H9 (cell line): ENCODE measurements around the gene OVOL2. TPM values are rescaled to one million over a fixed set of nuclear protein-coding genes. Genes with fewer than 3 reads are reported as not detected.

Source experiments
- DNase-seq: peaks from one replicate; pipeline ENCODE4 v3.0.0-alpha.2; 2017
- H2AFZ ChIP-seq: one replicate; pipeline ENCODE4 v1.6.1; 2013; ENCODE audit warnings: mild to moderate bottlenecking, low read length, control low read depth, moderate library complexity
- H2AK5ac ChIP-seq: 2 replicates; pipeline ENCODE4 v1.6.1; 2013; ENCODE audit warnings: low read length, control low read depth, mixed read lengths; ENCODE audit not compliant: insufficient read length
- H2BK120ac ChIP-seq: one replicate; pipeline ENCODE4 v1.6.1; 2013; ENCODE audit warnings: low read depth, mild to moderate bottlenecking, low read length, control low read depth, inconsistent platforms; ENCODE audit not compliant: poor library complexity, severe bottlenecking
- H2BK12ac ChIP-seq: 2 replicates; pipeline ENCODE4 v1.6.1; 2013; ENCODE audit warnings: low read length, control low read depth, mixed read lengths, low read depth; ENCODE audit not compliant: insufficient read length
- H2BK15ac ChIP-seq: 2 replicates; pipeline ENCODE4 v1.6.1; 2013; ENCODE audit warnings: low read depth, low read length, control low read depth
- H2BK20ac ChIP-seq: one replicate; pipeline ENCODE4 v1.6.1; 2013; ENCODE audit warnings: low read depth, mild to moderate bottlenecking, low read length, control low read depth, inconsistent platforms; ENCODE audit not compliant: poor library complexity, severe bottlenecking
- H2BK5ac ChIP-seq: 2 replicates; pipeline ENCODE4 v1.6.1; 2013; ENCODE audit warnings: low read length, control low read depth, mixed read lengths; ENCODE audit not compliant: insufficient read length
- H3K14ac ChIP-seq: 2 replicates; pipeline ENCODE4 v1.6.1; 2013; ENCODE audit warnings: low read length, control low read depth; ENCODE audit not compliant: insufficient read depth
- H3K18ac ChIP-seq: 2 replicates; pipeline ENCODE4 v1.6.1; 2013; ENCODE audit warnings: low read depth, mild to moderate bottlenecking, mixed read lengths, low read length, control low read depth; ENCODE audit not compliant: insufficient read length
- H3K23ac ChIP-seq: 2 replicates; pipeline ENCODE4 v1.6.1; 2013; ENCODE audit warnings: low read length, control low read depth, mixed read lengths, low read depth; ENCODE audit not compliant: insufficient read length
- H3K23me2 ChIP-seq: 2 replicates; pipeline ENCODE4 v1.6.1; 2013; ENCODE audit warnings: low read depth, mild to moderate bottlenecking, mixed read lengths, low read length, control low read depth; ENCODE audit not compliant: insufficient read length, poor library complexity, severe bottlenecking
- H3K27ac ChIP-seq: 2 replicates; pipeline ENCODE4 v1.5.1; 2013; ENCODE audit warnings: low read length, control low read depth, mixed read lengths, low read depth; ENCODE audit not compliant: insufficient read length
- H3K27me3 ChIP-seq: 2 replicates; pipeline ENCODE4 v1.6.1; 2013; ENCODE audit warnings: low read length, control low read depth, inconsistent platforms; ENCODE audit not compliant: insufficient read depth
- H3K4ac ChIP-seq: 2 replicates; pipeline ENCODE4 v1.6.1; 2013; ENCODE audit warnings: low read depth, mild to moderate bottlenecking, control low read depth, inconsistent platforms, low read length, moderate library complexity
- H3K4me1 ChIP-seq: 2 replicates; pipeline ENCODE4 v1.6.1; 2013; ENCODE audit warnings: low read length, control low read depth, inconsistent platforms; ENCODE audit not compliant: insufficient read depth
- H3K4me2 ChIP-seq: 2 replicates; pipeline ENCODE4 v1.6.1; 2013; ENCODE audit warnings: low read length, control low read depth, mixed read lengths; ENCODE audit not compliant: insufficient read length, insufficient read depth
- H3K56ac ChIP-seq: 2 replicates; pipeline ENCODE4 v1.6.1; 2013; ENCODE audit warnings: low read depth, mild to moderate bottlenecking, mixed read lengths, low read length, control low read depth; ENCODE audit not compliant: insufficient read length
- H3K79me1 ChIP-seq: 2 replicates; pipeline ENCODE4 v1.6.1; 2013; ENCODE audit warnings: low read depth, mild to moderate bottlenecking, moderate library complexity, low read length, control low read depth, inconsistent platforms; ENCODE audit not compliant: insufficient read depth, poor library complexity, severe bottlenecking
- H3K79me2 ChIP-seq: 2 replicates; pipeline ENCODE4 v1.6.1; 2013; ENCODE audit warnings: low read length, control low read depth, inconsistent platforms; ENCODE audit not compliant: insufficient read depth
- H3K9ac ChIP-seq: 2 replicates; pipeline ENCODE4 v1.6.1; 2013; ENCODE audit warnings: low read length, control low read depth, mixed read lengths; ENCODE audit not compliant: insufficient read length; ENCODE audit errors: extremely low read depth
- H3K9me3 ChIP-seq: one replicate; pipeline ENCODE4 v1.6.1; 2013; ENCODE audit warnings: low read depth, low read length, inconsistent platforms; ENCODE audit not compliant: control insufficient read depth
- H3T11ph ChIP-seq: one replicate; pipeline ENCODE4 v1.6.1; 2013; ENCODE audit warnings: mild to moderate bottlenecking, low read length, control low read depth, inconsistent platforms
- H4K20me1 ChIP-seq: one replicate; pipeline ENCODE4 v1.6.1; 2013; ENCODE audit not compliant: control insufficient read depth, insufficient read length, insufficient read depth
- H4K5ac ChIP-seq: 2 replicates; pipeline ENCODE4 v1.6.1; 2013; ENCODE audit warnings: low read depth, mild to moderate bottlenecking, mixed read lengths, low read length, control low read depth; ENCODE audit not compliant: insufficient read length
- H4K8ac ChIP-seq: replicated peaks from 2 replicates; pipeline ENCODE4 v1.6.1; 2013; ENCODE audit warnings: low read length, control low read depth, mixed read lengths, low read depth; ENCODE audit not compliant: insufficient read length
- H4K91ac ChIP-seq: 2 replicates; pipeline ENCODE4 v1.6.1; 2013; ENCODE audit warnings: low read depth, mild to moderate bottlenecking, moderate library complexity, mixed read lengths, low read length, control low read depth; ENCODE audit not compliant: insufficient read length
- H3K27ac Mint-ChIP-seq, 3 experiments: 2 replicates in 2 of 3; 3 replicates in 1 of 3; pipeline ENCODE4 v1.8.0; 2020 to 2021; ENCODE audit warnings: mixed read lengths in 3 of 3, mild to moderate bottlenecking in 1 of 3, moderate library complexity in 1 of 3
- H3K27me3 Mint-ChIP-seq: 2 replicates; pipeline ENCODE4 v1.8.0; 2021; ENCODE audit warnings: low read depth, mild to moderate bottlenecking, moderate library complexity, mixed read lengths
- H3K36me3 Mint-ChIP-seq, 3 experiments: 2 replicates in 2 of 3; 3 replicates in 1 of 3; pipeline ENCODE4 v1.8.0; 2020 to 2021; ENCODE audit warnings: low read depth in 3 of 3, mixed read lengths in 3 of 3; ENCODE audit not compliant: insufficient read depth in 1 of 3
- H3K4me1 Mint-ChIP-seq, 2 experiments: 2 replicates each; pipeline ENCODE4 v1.8.0; 2020; ENCODE audit warnings: mixed read lengths in 2 of 2
- H3K4me3 Mint-ChIP-seq, 2 experiments: 2 replicates in 1 of 2; 3 replicates in 1 of 2; pipeline ENCODE4 v1.8.0; 2020 to 2021; ENCODE audit warnings: mild to moderate bottlenecking in 2 of 2, mixed read lengths in 2 of 2, moderate library complexity in 1 of 2
- H3K9me3 Mint-ChIP-seq, 2 experiments: 2 replicates in 1 of 2; 3 replicates in 1 of 2; pipeline ENCODE4 v1.8.0; 2020; ENCODE audit warnings: mild to moderate bottlenecking in 2 of 2, mixed read lengths in 2 of 2, moderate library complexity in 1 of 2
- WGBS: extraction: QIAGEN DNeasy Blood & Tissue Kit; methylation state at CpG from one replicate; pipeline ENCODE4 v1.1.7; 2013; ENCODE audit warnings: missing lambda C conversion rate, low lambda C conversion rate, mixed read lengths; ENCODE audit not compliant: insufficient read length; ENCODE audit errors: extremely low coverage; 5-methylcytosine and 5-hydroxymethylcytosine counted together
- total RNA-seq: library from RNA; stranded (reverse); gene quantifications from 2 replicates; pipeline ENCODE4 v1.2.1, GENCODE V29; 2021
- TF ChIP-seq, protein P1 (sequence below): fragments of 200-600 bp; sonication (generic); conservative IDR thresholded peaks from 3 replicates; pipeline ENCODE4 v1.8.0; 2021; ENCODE audit warnings: antibody characterized with exemption, mild to moderate bottlenecking

The OVOL2 gene
- total RNA-seq, 1 experiment from 2014 or later, result 5.8 TPM

DNA sequence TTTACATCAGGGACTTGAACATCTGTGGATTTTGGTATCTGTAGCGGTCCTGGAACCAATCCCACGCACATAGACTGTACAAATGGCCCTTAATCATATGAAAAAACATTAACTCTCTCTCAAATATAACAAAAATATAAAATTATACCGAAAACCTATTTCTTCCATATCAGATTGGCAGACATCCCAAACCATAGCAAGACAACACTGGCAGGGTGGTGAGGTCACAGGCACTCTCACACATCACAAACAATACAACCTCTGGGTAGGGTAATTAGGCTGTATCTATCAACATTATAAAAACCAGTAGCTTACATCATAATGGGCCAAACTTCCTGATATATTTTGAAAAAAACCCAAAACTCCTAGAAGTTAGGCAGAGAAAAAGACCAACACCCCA, 40.9 kb downstream of the OVOL2 start:
- Histone ChIP-seq H4K20me1 (no peaks in the 10 kb centered on the region), H3K27me3 (no peaks in the 10 kb centered on the region), H2AFZ (no peak overlapping the region), H3K23ac (no peak overlapping the region), H3K56ac (no peak overlapping the region), H2BK120ac (no peak overlapping the region), H3K4ac (no peak overlapping the region), H3K4me2 (no peak overlapping the region), H3K79me2 (no peaks in the 10 kb centered on the region), H4K91ac (no peak overlapping the region), H3K4me1 (no peaks in the 10 kb centered on the region), H2BK15ac (no peak overlapping the region), H2BK12ac (no peak overlapping the region), H3K79me1 (no peaks in the 10 kb centered on the region), H3K9me3 (no peaks in the 10 kb centered on the region), H2BK5ac (no peak overlapping the region), H3K9ac (no peak overlapping the region), H3T11ph (no peak overlapping the region), H3K18ac (no peak overlapping the region), H2BK20ac (no peak overlapping the region), H4K5ac (no peak overlapping the region), H3K14ac (no peak overlapping the region), H3K27ac (no peak overlapping the region), H4K8ac (no peak overlapping the region), H2AK5ac (no peak overlapping the region), H3K23me2 (no peaks in the 10 kb centered on the region)
- Mint-ChIP-seq H3K27me3 (no peaks in the 10 kb centered on the region; the same call in 1 of the 2 replicates), H3K36me3 (peaks cover 8 to 12% (median 12%) of the 10 kb centered on the region in 3 experiments; a peak in 6 of 7 replicates), H3K4me3 (no peak overlapping the region), H3K4me1 (no peaks in the 10 kb centered on the region), H3K27ac (no peak overlapping the region), H3K9me3 (no peaks in the 10 kb centered on the region; a peak in 1 of 5 replicates)
- TF ChIP-seq, protein P1, sequence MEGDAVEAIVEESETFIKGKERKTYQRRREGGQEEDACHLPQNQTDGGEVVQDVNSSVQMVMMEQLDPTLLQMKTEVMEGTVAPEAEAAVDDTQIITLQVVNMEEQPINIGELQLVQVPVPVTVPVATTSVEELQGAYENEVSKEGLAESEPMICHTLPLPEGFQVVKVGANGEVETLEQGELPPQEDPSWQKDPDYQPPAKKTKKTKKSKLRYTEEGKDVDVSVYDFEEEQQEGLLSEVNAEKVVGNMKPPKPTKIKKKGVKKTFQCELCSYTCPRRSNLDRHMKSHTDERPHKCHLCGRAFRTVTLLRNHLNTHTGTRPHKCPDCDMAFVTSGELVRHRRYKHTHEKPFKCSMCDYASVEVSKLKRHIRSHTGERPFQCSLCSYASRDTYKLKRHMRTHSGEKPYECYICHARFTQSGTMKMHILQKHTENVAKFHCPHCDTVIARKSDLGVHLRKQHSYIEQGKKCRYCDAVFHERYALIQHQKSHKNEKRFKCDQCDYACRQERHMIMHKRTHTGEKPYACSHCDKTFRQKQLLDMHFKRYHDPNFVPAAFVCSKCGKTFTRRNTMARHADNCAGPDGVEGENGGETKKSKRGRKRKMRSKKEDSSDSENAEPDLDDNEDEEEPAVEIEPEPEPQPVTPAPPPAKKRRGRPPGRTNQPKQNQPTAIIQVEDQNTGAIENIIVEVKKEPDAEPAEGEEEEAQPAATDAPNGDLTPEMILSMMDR, result no peak
- DNase-seq, result no peak
- 100% methylated on average over 1 of the region's 3 CpGs for WGBS
